ENCODE measurements around the gene SLF1. TPM values are rescaled to one million over a fixed set of nuclear protein-coding genes. Genes with fewer than 3 reads are reported as not detected.

The SLF1 gene
- total RNA-seq, 1 donor, result 16.0 TPM

GRCh38 chr5:94725142-94725541, 106.7 kb downstream of the SLF1 start:
- TF ChIP-seq CTCF (IDR thresholded peaks at IDR 0.05; ENCODE audit: insufficient read depth, low read depth, low read length), result no peak
- no peak for DNase-seq (ENCODE audit: low read depth)
- H3K4me3 ChIP-seq (ENCODE audit: low read depth, low read length), result no peak overlapping the region

- no peak for TF ChIP-seq CTCF (IDR thresholded peaks at IDR 0.05; ENCODE audit: insufficient read depth, low read depth, low read length)
- no peak overlapping the region for H3K4me3 ChIP-seq (ENCODE audit: low read depth, low read length)
- DNase-seq (ENCODE audit: low read depth), result no peak
Measured at GRCh38 chr5:94731471-94731870, 113.0 kb downstream of the SLF1 start.

GRCh38 chr5:94736498-94736897, 118.0 kb downstream of the SLF1 start:
- H3K4me3 ChIP-seq (ENCODE audit: low read depth, low read length), result no peak overlapping the region
- no peak for DNase-seq (ENCODE audit: low read depth)
- no peak for TF ChIP-seq CTCF (IDR thresholded peaks at IDR 0.05; ENCODE audit: insufficient read depth, low read depth, low read length)

GRCh38 chr5:94740286-94740685, 121.8 kb downstream of the SLF1 start:
- no peak for TF ChIP-seq CTCF (IDR thresholded peaks at IDR 0.05; ENCODE audit: insufficient read depth, low read depth, low read length)
- H3K4me3 ChIP-seq (ENCODE audit: low read depth, low read length), result no peak overlapping the region

GRCh38 chr5:94742852-94743251, 124.4 kb downstream of the SLF1 start:
- H3K4me3 ChIP-seq (ENCODE audit: low read depth, low read length), result no peak overlapping the region
- no peak for DNase-seq (ENCODE audit: low read depth)
- TF ChIP-seq CTCF (IDR thresholded peaks at IDR 0.05; ENCODE audit: insufficient read depth, low read depth, low read length), result no peak

More at GRCh38 chr5:94740286-94740685, 121.8 kb downstream of the SLF1 start:
- no peak for DNase-seq (ENCODE audit: low read depth)

GRCh38 chr5:94744906-94745305, 126.4 kb downstream of the SLF1 start:
- no peak overlapping the region for H3K4me3 ChIP-seq (ENCODE audit: low read depth, low read length)
- no peak for TF ChIP-seq CTCF (IDR thresholded peaks at IDR 0.05; ENCODE audit: insufficient read depth, low read depth, low read length)
- DNase-seq (ENCODE audit: low read depth), result no peak

Measured in fibroblast of villous mesenchyme (primary cell).